A673 (cell line): ENCODE measurements around the gene DRC7.

ENCODE experiments used
- EZH2 ChIP-seq: fragments of 200-600 bp; sonication (generic); IDR thresholded peaks from 2 replicates; pipeline ENCODE4 v1.6.1; 2017; ENCODE audit warnings: borderline replicate concordance, low read depth, mild to moderate bottlenecking, mixed read lengths, antibody characterized with exemption, low read length; ENCODE audit not compliant: poor library complexity, severe bottlenecking
- TF ChIP-seq, protein P1 (sequence below): fragments of 300-800, 200-600 bp; sonication (generic); conservative IDR thresholded peaks from 2 replicates; pipeline ENCODE4 v1.5.1; 2017; ENCODE audit warnings: low read depth, mild to moderate bottlenecking, antibody characterized with exemption, low read length, moderate library complexity, mixed read lengths

DNA sequence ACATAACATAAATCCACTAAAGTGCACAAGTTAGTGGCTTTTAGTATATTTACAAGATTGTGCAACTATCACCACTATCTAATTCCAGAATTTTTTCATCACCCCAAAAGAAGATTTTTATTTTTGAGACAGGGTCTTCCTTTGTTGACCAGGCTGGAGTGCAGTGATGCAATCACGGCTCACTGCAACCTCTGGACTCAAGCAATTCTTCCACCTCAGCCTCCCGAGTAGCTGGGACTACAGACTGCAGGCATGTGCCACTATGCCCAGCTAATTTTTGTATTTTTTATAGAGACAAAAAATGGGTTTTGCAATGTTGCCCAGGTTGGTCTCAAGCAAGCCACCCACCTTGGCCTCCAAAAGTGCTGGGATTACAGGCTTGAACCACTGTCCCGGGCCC is 15.1 kb downstream of the DRC7 start:
- TF ChIP-seq EZH2, result no peak
- TF ChIP-seq, protein P1, sequence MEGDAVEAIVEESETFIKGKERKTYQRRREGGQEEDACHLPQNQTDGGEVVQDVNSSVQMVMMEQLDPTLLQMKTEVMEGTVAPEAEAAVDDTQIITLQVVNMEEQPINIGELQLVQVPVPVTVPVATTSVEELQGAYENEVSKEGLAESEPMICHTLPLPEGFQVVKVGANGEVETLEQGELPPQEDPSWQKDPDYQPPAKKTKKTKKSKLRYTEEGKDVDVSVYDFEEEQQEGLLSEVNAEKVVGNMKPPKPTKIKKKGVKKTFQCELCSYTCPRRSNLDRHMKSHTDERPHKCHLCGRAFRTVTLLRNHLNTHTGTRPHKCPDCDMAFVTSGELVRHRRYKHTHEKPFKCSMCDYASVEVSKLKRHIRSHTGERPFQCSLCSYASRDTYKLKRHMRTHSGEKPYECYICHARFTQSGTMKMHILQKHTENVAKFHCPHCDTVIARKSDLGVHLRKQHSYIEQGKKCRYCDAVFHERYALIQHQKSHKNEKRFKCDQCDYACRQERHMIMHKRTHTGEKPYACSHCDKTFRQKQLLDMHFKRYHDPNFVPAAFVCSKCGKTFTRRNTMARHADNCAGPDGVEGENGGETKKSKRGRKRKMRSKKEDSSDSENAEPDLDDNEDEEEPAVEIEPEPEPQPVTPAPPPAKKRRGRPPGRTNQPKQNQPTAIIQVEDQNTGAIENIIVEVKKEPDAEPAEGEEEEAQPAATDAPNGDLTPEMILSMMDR, result no peak
